ENCODE data around the gene PHLDB3.
"Not testable (repeated sequence)": the region's sequence is repeated elsewhere in the genome, so short reads cannot be mapped to it uniquely, and the experiment has no call there.

PHLDB3 gene

GRCh38 chr19:43504426-43505185, at the start of gene PHLDB3:
Gene PHLDB3, minus strand, starts transcription at chr19:43504746. Its CDS starts 628 bp downstream, at chr19:43504118.
- DNase-seq: peak in 1 of 2 experiments; percentile 25

GRCh38 chr19:43553656-43554055, 49.1 kb upstream of the PHLDB3 start:
- DNase-seq: no peak

- DNase-seq: no peak
Measured at GRCh38 chr19:43552616-43553015, 48.1 kb upstream of the PHLDB3 start.

GRCh38 chr19:43552198-43552450, 47.6 kb upstream of the PHLDB3 start:
- no peak for DNase-seq

GRCh38 chr19:43551399-43552197, 47.1 kb upstream of the PHLDB3 start:
- no peak for DNase-seq

- no peak for DNase-seq
Measured at GRCh38 chr19:43548706-43549105, 44.2 kb upstream of the PHLDB3 start.

GRCh38 chr19:43547926-43548325, 43.4 kb upstream of the PHLDB3 start:
- DNase-seq: not testable (repeated sequence)

- DNase-seq: no peak
Measured at GRCh38 chr19:43546581-43546980, 42.0 kb upstream of the PHLDB3 start.

- no peak for DNase-seq
Measured at GRCh38 chr19:43545981-43546380, 41.4 kb upstream of the PHLDB3 start.

- no peak for DNase-seq
Measured at GRCh38 chr19:43545276-43545675, 40.7 kb upstream of the PHLDB3 start.

- DNase-seq: no peak
Measured at GRCh38 chr19:43544077-43544476, 39.5 kb upstream of the PHLDB3 start.

GRCh38 chr19:43541920-43542650, 37.5 kb upstream of the PHLDB3 start:
- DNase-seq: no peak

- DNase-seq: no peak
Measured at GRCh38 chr19:43540381-43540780, 35.8 kb upstream of the PHLDB3 start.

GRCh38 chr19:43538922-43539321, 34.4 kb upstream of the PHLDB3 start:
- no peak for DNase-seq

- DNase-seq: no peak
Measured at GRCh38 chr19:43534816-43535761, 30.5 kb upstream of the PHLDB3 start.

- DNase-seq: no peak
Measured at GRCh38 chr19:43534305-43534815, 29.8 kb upstream of the PHLDB3 start.

- DNase-seq: peak; percentile 10 to 27
Measured at GRCh38 chr19:43533546-43534304, 29.2 kb upstream of the PHLDB3 start.

GRCh38 chr19:43532962-43533545, 28.5 kb upstream of the PHLDB3 start, which contains the start of gene ZNF575:
Gene ZNF575, plus strand, starts transcription at chr19:43533188. Its CDS starts 1,235 bp downstream, at chr19:43534423.
- peak; percentile 73 to 77 for DNase-seq

- peak; percentile 73 to 77 for DNase-seq
Measured at GRCh38 chr19:43532571-43532961, 28.0 kb upstream of the PHLDB3 start.

- DNase-seq: no peak
Measured at GRCh38 chr19:43527860-43528622, 23.5 kb upstream of the PHLDB3 start.

Data from AML-193 (cell line).